GM23248 (cell line): ENCODE measurements around the gene WWTR1.

Experiments used
- EZH2 ChIP-seq: fragments of 200-600 bp; sonication (generic); IDR thresholded peaks from 2 replicates; pipeline ENCODE4 v1.6.1; 2018; ENCODE audit warnings: antibody characterized with exemption, mild to moderate bottlenecking; ENCODE audit not compliant: insufficient read depth, poor library complexity, severe bottlenecking
- EZH2phosphoT487 ChIP-seq: fragments of 200-600 bp; sonication (generic); IDR thresholded peaks from 2 replicates; pipeline ENCODE4 v1.6.1; 2018; ENCODE audit warnings: antibody characterized with exemption, moderate library complexity, mild to moderate bottlenecking, low read depth; ENCODE audit not compliant: insufficient read depth

- no peak for TF ChIP-seq EZH2
- no peak for TF ChIP-seq EZH2phosphoT487
Measured at GRCh38 chr3:149497966-149498670, 159.7 kb downstream of the WWTR1 start.
